Activated CD8-positive, alpha-beta memory T cell treated with anti-CD3 and anti-CD28 coated beads for 48 hours (primary cell): ENCODE results near the gene GJA5.
"Not testable (repeated sequence)": the region's sequence is repeated elsewhere in the genome, so short reads cannot be mapped to it uniquely, and the experiment has no call there.

ENCODE experiments used
- DNase-seq, 3 experiments: peaks; one replicate each; pipeline ENCODE4 v3.0.0-alpha.2; 2020; ENCODE audit warnings: low read depth in 2 of 3, low spot score in 2 of 3

GJA5 gene

DNA sequence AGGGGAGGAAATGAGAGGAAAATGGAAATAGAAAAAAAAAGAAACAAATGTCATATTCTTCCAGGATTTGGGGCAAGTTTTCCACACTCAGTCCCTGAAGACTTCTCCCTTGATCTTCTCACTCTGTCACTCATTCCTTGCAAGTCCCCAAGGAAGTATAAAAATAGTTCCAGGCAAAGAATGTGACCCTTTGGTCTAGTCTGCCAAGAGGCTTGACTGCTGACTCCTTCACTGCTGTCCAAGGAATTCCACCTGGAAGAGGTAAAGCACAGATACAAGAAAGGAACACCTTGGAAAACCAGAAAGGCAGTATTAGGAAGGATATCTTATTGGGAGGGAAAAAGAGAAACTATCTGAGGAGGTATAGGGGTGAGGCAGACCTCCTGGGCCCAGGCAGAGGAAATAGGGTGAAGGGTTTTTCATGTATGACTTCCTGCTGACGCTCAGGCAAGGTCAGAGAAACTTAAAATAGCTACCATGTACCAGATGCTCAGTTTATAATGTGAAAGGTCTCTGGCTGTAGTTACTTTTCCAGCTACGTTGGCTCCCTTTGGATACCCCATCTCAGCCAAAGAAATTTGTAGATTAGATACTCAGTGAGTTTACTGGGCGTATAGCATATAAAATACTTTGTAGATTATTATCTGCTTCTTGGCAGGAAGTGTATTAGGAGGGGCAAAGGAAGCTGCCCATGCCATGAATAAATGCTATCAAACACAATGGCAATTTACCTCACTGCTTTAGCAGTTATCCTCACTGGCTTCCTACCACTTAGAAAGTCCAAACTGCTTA, 2.0 kb upstream of the GJA5 start:
- no peak for DNase-seq

DNA sequence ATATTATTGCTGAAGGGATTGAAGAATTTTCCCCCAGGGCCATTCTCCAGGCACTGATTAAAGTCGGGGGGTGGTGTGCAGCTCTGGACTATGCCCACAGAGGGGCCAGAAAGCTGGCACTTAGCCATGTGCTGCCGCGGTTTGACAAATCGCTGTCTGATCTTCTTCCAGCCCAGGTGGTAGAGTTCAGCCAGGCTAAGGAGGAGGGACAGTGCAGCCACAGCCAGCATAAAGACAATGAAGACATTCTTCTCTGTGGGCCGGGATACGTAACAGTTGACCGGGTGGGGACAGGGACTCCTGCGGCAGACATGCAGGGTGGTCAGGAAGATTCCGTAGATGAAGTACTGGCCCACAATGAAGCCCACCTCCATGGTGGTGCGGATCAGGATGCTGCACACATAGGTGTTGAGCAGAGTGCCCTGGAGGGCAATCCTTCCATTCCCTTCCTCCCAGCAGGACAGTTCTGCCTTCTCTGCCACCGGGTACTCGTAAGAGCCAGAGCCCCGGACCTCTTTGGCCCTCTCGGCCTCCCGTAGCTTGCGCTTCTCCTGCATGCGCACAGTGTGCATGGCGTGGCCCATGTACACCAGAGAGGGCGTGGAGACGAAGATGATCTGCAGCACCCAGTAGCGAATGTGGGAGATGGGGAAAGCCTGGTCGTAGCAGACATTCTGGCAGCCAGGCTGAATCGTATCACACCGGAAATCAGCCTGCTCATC, 1.9 kb downstream of the GJA5 start:
- DNase-seq: no peak

DNA sequence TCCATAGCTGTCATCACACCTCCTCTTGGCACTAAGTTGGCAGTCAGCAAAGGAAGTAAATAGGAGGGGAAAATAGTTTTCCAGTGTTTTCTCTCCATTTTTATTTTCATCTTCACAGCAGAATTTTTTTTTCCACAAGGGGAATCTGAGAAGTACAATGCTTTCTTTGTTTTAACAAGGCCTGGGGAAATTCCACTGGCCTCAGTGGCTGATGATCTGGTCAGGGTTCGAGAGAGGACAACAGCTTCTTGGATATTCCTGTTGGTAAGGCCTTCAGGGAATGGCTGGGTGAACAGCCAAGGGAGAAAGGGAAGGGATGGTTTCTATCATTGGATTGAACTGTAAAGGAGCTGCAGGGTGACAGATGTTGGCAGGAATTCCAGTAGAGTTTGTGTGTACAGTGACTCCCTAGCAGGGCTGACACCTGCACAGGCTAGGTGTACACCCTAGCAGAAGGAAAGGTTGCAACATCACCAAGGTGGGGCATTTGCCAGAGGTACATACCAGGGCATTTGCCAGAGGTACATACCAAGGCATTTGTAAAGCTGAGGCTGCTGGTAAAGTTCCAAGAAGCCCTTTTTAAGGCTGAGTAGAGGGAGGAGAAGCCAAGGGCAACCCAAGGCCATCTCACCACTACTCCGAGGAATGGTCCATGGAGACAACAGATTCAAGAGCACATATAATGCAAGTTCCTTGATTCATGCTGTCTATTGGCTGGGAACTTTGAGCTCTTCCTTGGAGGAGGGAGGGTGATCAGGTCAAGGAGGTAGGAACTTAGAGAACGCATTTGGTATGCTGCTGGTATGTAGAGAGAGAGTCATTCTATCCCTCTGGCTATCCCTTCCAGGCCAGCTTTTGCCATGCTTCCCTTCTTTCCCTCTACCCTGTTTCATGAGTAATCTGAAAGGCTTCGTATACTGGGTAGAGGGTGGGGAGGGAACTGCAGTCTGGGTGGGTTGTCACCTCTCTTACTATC, 3.1 kb downstream of the GJA5 start:
- no peak for DNase-seq

DNA sequence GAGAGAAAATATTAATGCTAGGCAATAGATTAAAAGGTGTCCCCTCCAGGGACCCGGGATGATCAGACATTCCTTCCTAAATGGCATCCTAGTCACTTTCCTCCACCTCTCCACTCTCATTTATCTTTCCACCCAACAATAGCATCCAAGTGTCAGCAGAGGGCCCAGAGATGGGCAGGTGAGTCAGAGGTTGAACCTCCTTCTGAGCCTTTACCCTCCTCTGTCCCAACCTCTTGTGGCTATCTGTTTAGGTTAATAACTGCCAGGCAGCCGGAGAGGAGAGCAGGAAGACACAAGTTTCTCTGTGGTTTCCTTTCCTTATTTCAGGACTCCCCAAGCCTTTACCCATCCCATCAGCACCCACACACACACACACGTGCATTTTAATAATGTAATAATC, 4.1 kb downstream of the GJA5 start:
- DNase-seq: no peak

DNA sequence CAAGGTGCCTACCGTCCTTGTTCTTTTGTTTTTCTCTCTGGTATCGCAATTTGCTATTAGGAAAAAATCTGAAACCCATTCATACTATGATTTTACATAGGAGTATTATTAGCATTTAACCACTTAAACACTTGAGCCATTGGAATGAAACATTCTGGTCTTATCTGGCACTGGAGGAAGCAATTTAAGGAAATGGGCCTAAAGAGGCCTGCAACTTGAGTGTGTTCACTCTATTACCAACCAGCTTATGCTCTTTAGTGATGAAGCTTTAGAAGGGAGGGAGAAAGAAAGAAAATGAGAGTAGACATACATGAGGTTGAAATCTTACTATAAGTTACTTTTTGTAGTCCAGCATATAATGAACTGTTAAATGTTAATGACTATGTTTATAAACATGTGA, 5.7 kb downstream of the GJA5 start:
- DNase-seq: no peak

DNA sequence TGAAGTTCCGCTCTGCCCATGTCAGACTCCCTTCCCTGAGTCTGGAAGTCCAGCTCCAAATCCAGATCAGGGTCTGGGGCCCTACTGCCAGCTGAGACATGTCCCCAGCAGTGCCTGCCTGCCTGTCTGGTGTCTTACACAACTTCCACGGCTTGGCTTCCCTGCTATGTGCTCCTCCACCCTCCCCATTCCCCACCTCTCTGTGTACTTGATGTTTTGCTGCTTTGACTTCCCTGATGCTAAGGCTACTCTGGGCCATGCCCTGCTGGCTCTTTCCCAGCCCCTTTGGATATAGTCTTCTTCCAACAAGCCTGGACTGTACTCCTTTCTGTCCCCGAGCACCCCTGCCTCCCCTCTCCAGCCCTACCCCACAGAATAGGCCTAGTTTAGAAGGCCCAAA, 7.3 kb downstream of the GJA5 start:
- DNase-seq: no peak

DNA sequence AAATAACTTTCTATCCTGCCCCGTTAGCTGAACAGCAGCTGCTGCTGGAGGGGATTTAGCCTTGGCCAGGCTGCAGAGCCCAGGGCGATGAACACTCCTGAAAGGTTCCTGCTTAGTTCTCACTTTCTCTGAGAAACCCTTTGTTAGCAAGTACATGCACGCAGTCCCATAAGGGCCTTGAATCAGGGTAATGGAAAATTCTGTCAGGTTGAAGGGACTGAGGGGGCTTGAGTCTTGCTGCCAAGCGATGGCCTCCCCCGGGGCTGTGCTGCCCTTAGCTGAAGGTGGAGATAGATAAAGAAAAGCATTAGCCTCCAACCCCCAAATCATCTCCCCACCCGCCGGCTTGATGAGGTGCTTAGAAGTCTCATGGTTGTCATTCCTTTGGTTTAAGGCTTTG, 7.9 kb downstream of the GJA5 start:
- no peak for DNase-seq

DNA sequence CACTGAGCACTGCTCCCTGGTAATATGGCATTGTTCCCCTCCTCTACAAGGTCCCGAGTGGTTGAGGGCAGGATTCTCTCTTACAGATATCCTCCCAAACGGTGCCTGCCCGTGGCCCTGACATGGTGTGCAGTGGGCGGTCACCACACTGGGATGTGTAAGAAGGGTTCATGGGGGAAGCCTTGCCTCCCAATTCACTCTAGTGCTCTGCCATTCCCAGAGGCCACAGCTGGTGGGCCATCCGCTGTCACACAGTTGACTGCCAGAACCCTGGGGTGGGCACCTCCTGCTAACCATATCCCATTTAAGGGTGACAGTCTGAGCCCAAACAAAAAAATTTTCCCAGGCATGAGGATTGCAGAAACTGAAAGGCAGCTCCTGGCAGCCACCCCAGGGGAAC, 9.1 kb downstream of the GJA5 start:
- no peak for DNase-seq

DNA sequence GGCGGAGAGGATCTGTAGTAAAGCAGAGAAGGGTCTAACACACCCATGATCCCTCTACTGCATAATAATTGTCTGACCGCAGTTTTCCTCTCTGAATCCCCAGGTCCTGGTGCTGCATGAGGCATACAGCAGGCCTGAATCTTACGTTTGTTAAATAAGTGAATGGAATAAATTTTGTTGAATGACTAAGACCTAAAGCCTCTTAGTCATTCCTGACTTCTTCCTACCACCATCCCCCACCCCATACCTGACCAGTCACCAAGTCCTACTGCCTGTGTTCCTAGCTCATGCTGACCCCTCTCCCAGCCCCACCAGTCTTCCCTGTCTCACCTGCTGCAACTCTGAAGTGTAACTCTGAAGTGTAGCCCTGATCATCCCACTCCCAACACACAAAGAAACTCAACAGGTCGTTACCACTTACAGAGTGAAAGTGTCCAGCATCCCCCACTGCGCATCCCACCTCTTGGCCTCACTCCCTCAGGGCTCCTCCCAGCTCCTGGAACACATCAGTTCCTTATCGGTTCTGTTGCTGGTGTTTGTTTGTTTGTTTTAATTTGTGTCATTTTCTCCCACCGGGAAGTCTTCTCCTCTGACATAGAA, 9.7 kb downstream of the GJA5 start:
- no peak for DNase-seq

DNA sequence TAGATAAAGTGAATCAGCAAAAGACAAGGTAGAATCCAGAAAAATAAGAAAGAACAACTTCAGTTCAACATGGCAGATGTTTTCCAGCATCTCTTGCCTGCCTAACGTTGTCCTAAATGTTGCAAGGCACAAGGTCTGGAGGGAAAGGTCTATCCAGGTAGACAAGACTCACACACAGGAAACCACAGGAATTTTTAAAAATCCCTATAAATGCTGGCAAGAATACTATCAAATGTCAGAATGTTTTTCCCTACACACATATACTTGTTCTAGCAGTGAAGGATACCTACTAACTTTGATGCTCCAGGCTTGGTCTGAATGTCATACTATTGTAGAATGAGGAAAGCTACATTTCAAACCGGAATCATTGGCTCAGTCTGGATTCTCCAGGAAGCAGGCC, 10.6 kb downstream of the GJA5 start:
- DNase-seq: no peak

DNA sequence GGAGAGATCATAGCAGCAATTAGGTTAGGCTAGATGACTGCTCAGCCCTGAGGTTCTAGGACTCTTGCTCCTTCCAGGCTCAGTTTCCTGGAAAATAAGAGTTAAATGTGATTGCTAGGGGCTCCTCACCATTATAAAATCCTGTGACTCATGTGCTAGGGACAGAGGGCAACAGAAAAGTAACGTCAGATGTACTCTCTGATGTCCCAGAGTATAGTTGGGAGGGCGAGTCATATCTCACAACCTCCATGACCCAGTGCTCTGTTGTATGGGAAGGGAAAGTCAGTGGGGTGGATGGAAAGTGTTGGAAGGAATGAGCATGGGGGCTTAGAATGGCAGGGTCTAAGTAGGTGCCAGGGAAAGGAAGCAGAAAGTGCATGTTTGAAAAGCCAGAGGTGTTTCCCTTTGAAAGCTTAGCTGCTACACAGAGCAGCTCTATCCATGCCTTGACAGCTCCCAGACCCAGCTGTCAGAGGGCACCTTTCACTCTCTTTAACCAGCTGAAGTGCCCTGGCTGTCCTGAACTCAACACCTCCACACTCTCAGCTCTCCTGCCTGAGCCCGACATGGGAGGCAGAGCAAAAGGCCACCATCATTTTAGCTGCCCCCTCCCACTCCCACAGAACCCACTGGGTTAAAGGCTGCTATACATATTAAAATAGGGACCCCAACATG, 11.6 kb downstream of the GJA5 start:
- no peak for DNase-seq

DNA sequence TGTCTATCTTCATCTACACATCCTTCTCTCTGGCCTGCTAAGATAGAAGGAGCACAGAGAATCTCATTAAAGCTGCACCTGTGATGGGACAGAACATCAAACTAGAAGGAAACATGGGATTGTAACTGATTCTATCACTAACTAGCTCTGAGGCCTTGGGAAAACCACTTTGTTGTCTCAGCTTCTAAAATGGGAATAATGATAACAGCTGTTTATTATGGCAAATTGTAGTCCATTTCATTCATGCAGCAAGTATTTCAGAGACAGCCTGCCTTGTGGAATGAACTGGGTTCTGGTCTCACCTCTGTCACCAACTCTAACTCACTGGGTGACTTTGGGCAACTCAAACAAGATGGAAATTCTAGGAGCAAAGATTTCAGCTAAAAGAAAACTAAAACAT, 12.4 kb downstream of the GJA5 start:
- no peak for DNase-seq

DNA sequence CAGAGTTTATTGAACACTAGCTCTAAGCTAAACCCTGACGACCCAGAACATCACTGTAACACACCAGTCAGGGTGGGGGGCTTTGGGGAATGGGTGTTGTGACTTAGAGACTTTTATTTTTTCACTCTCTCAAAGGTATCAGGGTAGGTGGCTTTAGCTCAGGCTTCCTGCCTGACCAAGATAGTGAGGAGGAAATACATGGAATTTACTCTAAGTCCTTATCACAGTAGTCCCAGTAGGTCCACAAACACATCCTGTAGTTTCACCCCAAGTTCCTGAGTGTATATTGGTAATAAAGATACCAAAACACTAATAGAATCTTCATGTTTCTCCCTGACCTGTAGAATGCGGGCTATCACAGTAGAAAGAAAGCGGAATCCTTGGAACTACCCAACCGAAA, 15.1 kb downstream of the GJA5 start:
- no peak for DNase-seq

DNA sequence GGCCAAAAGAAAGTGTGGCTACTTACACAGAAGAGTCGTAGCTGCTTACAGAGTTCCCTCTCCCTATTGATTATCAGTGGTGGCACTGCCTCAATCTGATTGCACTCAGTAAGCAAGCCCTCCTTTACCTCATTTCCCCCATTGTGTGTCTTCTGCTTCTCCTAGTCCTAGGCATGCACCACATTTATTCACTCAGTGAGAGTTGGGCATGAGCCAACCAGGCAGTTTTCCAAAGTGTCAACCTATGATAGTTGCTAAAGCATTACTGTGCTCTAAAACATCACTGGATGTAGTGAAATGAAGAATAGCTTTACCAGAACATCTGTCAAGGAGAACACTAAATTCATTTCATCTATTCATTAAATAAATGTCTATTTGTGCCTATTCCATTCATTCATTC, 19.3 kb downstream of the GJA5 start:
- no peak for DNase-seq

DNA sequence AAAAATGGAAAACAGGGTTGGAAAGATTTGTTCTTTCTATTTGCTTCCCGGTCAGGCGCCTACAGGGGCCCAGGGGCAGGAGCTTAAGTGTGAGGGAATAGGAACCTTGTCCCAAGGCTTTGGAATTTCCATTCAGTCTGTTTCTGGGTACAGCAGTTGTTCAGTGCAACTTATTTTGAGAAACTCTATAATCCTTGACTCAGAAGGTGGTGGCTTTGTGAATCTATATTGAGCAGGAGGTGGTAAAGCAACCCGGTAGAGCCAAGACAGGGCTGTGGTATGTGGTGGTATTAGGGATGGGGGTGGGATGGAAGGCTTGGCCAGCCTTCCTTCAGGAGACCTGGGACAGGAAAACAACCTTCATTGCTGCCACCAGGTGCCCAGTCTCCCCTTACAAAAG, 20.0 kb downstream of the GJA5 start:
- no peak for DNase-seq

DNA sequence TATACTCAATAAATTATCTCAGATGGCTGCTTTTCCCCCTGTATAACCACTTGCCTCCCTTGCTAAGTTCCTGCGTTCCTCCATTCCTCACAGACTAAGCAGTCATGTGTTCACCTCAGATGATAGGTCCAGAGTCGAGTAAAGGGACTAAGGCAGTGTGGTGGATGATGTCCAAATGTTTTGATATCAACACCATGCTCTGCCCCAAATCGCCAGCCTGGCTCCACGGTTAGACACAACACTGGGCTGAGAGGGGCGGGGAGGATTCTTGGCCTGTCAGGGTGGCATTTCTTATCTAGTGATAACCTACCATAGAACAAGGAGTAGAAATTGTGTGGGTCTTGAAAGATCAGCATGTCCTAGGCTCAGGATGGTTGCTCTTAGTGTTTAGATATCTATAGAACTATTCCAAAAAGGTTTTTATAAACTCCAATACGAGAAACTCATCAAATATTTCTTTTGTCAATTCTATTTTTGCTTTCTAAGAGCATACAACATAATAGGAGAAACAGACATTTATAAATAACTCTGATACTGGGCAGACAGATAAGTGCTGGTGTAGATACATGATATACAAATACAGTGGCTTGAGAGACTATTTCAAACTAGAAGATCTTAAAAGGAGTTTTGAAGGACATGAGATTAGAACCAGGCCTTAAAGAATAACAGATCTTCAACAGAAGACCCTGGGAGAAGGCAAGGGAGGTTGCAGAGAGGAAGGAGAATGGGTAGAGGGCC, 21.5 kb downstream of the GJA5 start:
- no peak for DNase-seq

DNA sequence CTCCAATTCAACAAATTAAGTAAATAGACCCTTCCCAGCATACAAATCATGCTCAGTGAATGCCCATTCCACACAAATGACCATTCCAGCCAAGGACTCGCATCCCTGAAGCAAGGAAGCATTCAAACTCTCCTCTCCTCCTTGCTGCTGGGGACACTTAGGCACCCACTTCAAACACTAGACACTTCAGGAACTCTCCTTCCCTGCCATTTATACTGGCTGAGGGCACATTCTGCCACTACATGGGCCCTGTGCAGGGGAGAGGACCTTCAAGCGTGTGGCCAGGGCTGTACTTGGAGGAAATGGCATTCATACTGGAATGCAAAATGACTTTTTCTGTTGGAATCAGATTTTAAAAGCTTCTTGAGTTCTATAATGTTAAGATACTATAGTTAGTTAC, 22.3 kb downstream of the GJA5 start:
- DNase-seq: no peak

DNA sequence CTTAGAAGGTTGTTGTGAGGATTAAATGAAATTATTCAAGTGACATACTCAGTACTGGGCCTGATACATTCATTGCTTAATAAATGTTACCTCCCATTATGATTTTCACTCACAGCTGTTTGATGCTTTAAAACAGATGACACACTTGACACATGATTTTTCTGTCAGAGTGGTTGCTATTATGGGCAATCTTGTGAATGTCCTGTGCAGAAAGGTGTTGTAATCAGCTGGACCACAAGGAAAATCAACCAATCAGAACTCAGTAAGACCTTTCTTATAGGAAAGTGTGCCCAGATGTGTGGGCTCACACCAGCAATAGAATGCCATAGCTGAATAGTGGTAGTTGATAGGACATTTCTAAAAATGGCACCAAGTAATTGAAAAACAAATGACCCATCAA, 23.5 kb downstream of the GJA5 start:
- DNase-seq: no peak

DNA sequence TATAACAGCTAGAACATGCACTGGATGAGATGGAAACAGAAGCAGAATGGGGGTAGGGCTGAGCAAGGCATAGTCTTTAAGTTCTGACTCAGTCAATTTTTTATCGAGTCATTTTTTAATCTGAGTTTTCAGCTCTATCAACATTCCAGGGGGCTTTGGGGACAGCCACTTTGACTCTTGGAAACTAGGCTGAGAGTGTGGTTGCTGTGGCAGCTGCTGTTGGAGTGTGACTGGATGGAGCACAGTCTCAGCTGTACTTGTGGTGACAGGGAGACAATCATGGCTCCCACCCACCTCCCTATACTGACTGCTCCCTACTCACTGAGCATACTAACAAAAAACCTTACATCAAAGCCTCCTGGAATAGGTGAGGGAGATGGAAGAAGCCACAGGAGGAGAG, 25.0 kb downstream of the GJA5 start:
- no peak for DNase-seq

DNA sequence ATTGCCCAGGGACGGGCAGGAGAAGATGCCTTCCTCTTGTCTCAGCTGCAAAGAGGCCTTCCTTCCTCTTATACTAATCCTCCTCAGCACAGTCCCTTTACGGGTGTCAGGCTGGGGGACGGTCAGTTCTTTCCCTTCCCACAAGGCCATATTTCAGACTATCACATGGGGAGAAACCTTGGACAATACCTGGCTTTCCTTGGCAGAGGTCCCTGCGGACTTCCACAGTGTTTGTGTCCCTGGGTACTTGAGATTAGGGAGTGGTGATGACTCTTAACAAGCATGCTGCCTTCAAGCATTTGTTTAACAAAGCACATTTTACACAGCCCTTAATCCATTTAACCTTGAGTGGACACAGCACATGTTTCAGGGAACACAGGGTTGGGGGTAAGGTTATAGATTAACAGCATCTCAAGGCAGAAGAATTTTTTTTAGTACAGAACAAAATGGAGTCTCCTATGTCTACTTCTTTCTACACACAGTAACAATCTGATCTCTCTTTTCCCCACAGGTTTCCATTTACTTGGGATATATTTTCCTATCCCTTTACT, 26.0 kb downstream of the GJA5 start:
- not testable (repeated sequence) for DNase-seq
